Left lung (tissue), 10 donors: Measurements from ENCODE around the gene ARMS2. TPM values are rescaled to one million over a fixed set of nuclear protein-coding genes. Genes with fewer than 3 reads are reported as not detected.

Experiments
- ATAC-seq: fragments of 200-7000 bp; cut with Tn5 transposase; one replicate; pipeline ENCODE4 v1.9.1; 2020; ENCODE audit warnings: moderate library complexity
- DNase-seq, 4 donors: peaks; one replicate each; pipeline ENCODE4 v3.0.0-alpha.2; 2013 to 2020
- H3K27ac ChIP-seq, 2 donors: fragments of 200-600 bp; sonication (generic) in 1 of 2; one replicate each; pipeline versions ENCODE4 v1.5.0 to v1.8.0; 2020 to 2021
- H3K27me3 ChIP-seq, 2 donors: fragments of 200-600 bp; sonication (generic) in 1 of 2; one replicate each; pipeline versions ENCODE4 v1.5.0 to v1.8.0; 2020 to 2021
- H3K36me3 ChIP-seq, 2 donors: fragments of 200-600 bp; sonication (generic) in 1 of 2; one replicate each; pipeline versions ENCODE4 v1.5.0 to v1.8.0; 2020 to 2021
- H3K4me1 ChIP-seq, 2 donors: fragments of 200-600 bp; one replicate each; pipeline ENCODE4 v1.8.0; 2021
- H3K4me3 ChIP-seq, 2 donors: fragments of 200-600 bp; sonication (generic) in 1 of 2; one replicate each; pipeline versions ENCODE4 v1.5.0 to v1.8.0; 2020 to 2021; ENCODE audit warnings: mild to moderate bottlenecking in 1 of 2
- H3K9me3 ChIP-seq, 2 donors: fragments of 200-600 bp; sonication (generic) in 1 of 2; one replicate each; pipeline versions ENCODE4 v1.5.0 to v1.8.0; 2020 to 2021
- CTCF ChIP-seq, 2 donors: fragments of 200-600 bp; sonication (generic) in 1 of 2; IDR thresholded peaks; one replicate each; pipeline versions ENCODE4 v1.5.0 to v1.8.0; 2021; ENCODE audit warnings: antibody characterized with exemption in 2 of 2
- intact Hi-C, 2 donors: fragments of 100-400 bp; cut with DNase I; formaldehyde crosslinking; loops; one replicate each; pipeline versions ENCODE4 v1.11.2 to v1.14.2; 2022
- polyA plus RNA-seq, 6 donors: library from polyadenylated mRNA; unstranded; fragments of 120-200 nt; gene quantifications; one replicate each; pipeline ENCODE4 v1.2.1, GENCODE V29; 2013; ENCODE audit not compliant: insufficient read length in 6 of 6
- total RNA-seq, 2 donors: library from RNA; stranded (reverse); fragmentation: NEBNext Ultra II Directional; extraction: Animal tissue kit (Norgen Biotek cat#: 25700); gene quantifications; one replicate each; pipeline ENCODE4 v1.2.1, GENCODE V29; 2021
- donor health status: DM: no; HTN: yes; CAD: no.
- donor health status: DM: no; HTN: no; CAD: no.

The ARMS2 gene
- total and polyA plus RNA-seq, 8 donors = 0.24 TPM; not detected in 7

GRCh38 chr10:122475591-122476332 is 21.3 kb downstream of the ARMS2 start:
- no peaks in the 10 kb centered on the region for H3K9me3 ChIP-seq
- no peaks in the 10 kb centered on the region for H3K36me3 ChIP-seq
- DNase-seq (peak in 1 of 4 donors; percentile 31), ATAC-seq (peak; percentile 37)
- peaks cover 6% of the 10 kb centered on the region in 2 donors for H3K4me1 ChIP-seq
- intact Hi-C loops = no loop called here
- no peak overlapping the region for H3K4me3 ChIP-seq
- no peak for TF ChIP-seq CTCF (IDR thresholded peaks at IDR 0.05)
- peaks cover 0 to 4% of the 10 kb centered on the region in 2 donors for H3K27me3 ChIP-seq
- peak overlapping the region in 1 of 2 donors; percentile 1 for H3K27ac ChIP-seq

- no peak overlapping the region for H3K27ac ChIP-seq
- no peaks in the 10 kb centered on the region for H3K9me3 ChIP-seq
- no peak for TF ChIP-seq CTCF (IDR thresholded peaks at IDR 0.05)
- H3K4me1 ChIP-seq = peaks cover 6% of the 10 kb centered on the region in 2 donors
- peak in 2 of 4 donors; percentile 23 to 38 for DNase-seq
- no peak for ATAC-seq
- H3K27me3 ChIP-seq = peaks cover 0 to 4% of the 10 kb centered on the region in 2 donors
- H3K4me3 ChIP-seq = no peak overlapping the region
- intact Hi-C loops = no loop called here
- H3K36me3 ChIP-seq = no peaks in the 10 kb centered on the region
These were observed 21.9 kb downstream of the ARMS2 start for GRCh38 chr10:122476333-122476695.

- Histone ChIP-seq H3K4me1 (peaks cover 6% of the 10 kb centered on the region in 2 donors), H3K36me3 (no peaks in the 10 kb centered on the region), H3K4me3 (no peak overlapping the region), H3K9me3 (no peaks in the 10 kb centered on the region), H3K27ac (no peak overlapping the region), H3K27me3 (no peaks in the 10 kb centered on the region)
- no peak for ATAC-seq
- peak in 1 of 4 donors; percentile 15 for DNase-seq
- intact Hi-C loops = no loop called here
- no peak for TF ChIP-seq CTCF (IDR thresholded peaks at IDR 0.05)
These were observed 23.0 kb downstream of the ARMS2 start for GRCh38 chr10:122477436-122477835.

- intact Hi-C loops = no loop called here
- no peaks in the 10 kb centered on the region for H3K27me3 ChIP-seq
- peaks cover 2 to 6% of the 10 kb centered on the region in 2 donors for H3K4me1 ChIP-seq
- H3K27ac ChIP-seq = no peak overlapping the region
- no peak for TF ChIP-seq CTCF (IDR thresholded peaks at IDR 0.05)
- ATAC-seq (no peak), DNase-seq (peak in 1 of 4 donors; percentile 21)
- H3K9me3 ChIP-seq = no peaks in the 10 kb centered on the region
- no peaks in the 10 kb centered on the region for H3K36me3 ChIP-seq
- H3K4me3 ChIP-seq = no peak overlapping the region
These were observed 24.5 kb downstream of the ARMS2 start for GRCh38 chr10:122478971-122479370.

GRCh38 chr10:122480146-122480833 is 25.8 kb downstream of the ARMS2 start:
- no peak for TF ChIP-seq CTCF (IDR thresholded peaks at IDR 0.05)
- H3K36me3 ChIP-seq = no peaks in the 10 kb centered on the region
- H3K4me1 ChIP-seq = peaks cover 1 to 10% of the 10 kb centered on the region in 2 donors
- H3K27me3 ChIP-seq = no peaks in the 10 kb centered on the region
- ATAC-seq (no peak), DNase-seq (peak in 2 of 4 donors; percentile 24 to 31)
- intact Hi-C loops = no loop called here
- no peaks in the 10 kb centered on the region for H3K9me3 ChIP-seq
- no peak overlapping the region for H3K27ac ChIP-seq
- no peak overlapping the region for H3K4me3 ChIP-seq
